ENCODE results near the gene RNASE1.

- TF ChIP-seq CTCF (IDR thresholded peaks at IDR 0.05): no peak
- no peak for TF ChIP-seq POLR2A (IDR thresholded peaks at IDR 0.05)
These were observed 9.6 kb upstream of the RNASE1 start for GRCh38 chr14:20811986-20812975.
